Muscle layer of colon (tissue), 2 donors: ENCODE data around the gene DNER.

Experiments used
- H3K27ac ChIP-seq: one replicate; pipeline ENCODE4 v1.7.0; 2013; ENCODE audit warnings: low read depth, mild to moderate bottlenecking, low read length, moderate library complexity
- H3K27me3 ChIP-seq, 2 donors: one replicate each; pipeline ENCODE4 v1.7.0; 2013; ENCODE audit warnings: low read length in 2 of 2, mild to moderate bottlenecking in 2 of 2; ENCODE audit not compliant: insufficient read depth in 2 of 2, control insufficient read depth in 1 of 2
- H3K36me3 ChIP-seq: one replicate; pipeline ENCODE4 v1.7.0; 2013; ENCODE audit warnings: mild to moderate bottlenecking, low read length; ENCODE audit not compliant: insufficient read depth
- H3K4me1 ChIP-seq: one replicate; pipeline ENCODE4 v1.7.0; 2013; ENCODE audit warnings: mild to moderate bottlenecking, low read length; ENCODE audit not compliant: insufficient read depth
- H3K4me3 ChIP-seq, 2 donors: one replicate each; pipeline ENCODE4 v1.7.0; 2013; ENCODE audit warnings: low read length in 2 of 2, low read depth in 1 of 2, mild to moderate bottlenecking in 1 of 2, moderate library complexity in 1 of 2
- H3K9ac ChIP-seq: one replicate; pipeline ENCODE4 v1.7.0; 2013; ENCODE audit warnings: low read length
- H3K9me3 ChIP-seq: one replicate; pipeline ENCODE4 v1.7.0; 2013; ENCODE audit warnings: mild to moderate bottlenecking, low read length
- donor health status: abdominal sarcoma.
- donor health status: Adenocarcinoma of cecum.

Gene DNER

GRCh38 chr2:229661478-229661877 lies 52.9 kb downstream of the DNER start:
- no peaks in the 10 kb centered on the region for H3K4me1 ChIP-seq
- no peak overlapping the region for H3K27ac ChIP-seq
- H3K9me3 ChIP-seq = no peaks in the 10 kb centered on the region
- no peak overlapping the region for H3K4me3 ChIP-seq
- no peaks in the 10 kb centered on the region for H3K36me3 ChIP-seq
- H3K9ac ChIP-seq = no peak overlapping the region
- no peaks in the 10 kb centered on the region for H3K27me3 ChIP-seq

- Histone ChIP-seq H3K27me3 (no peaks in the 10 kb centered on the region), H3K27ac (no peak overlapping the region), H3K9ac (no peak overlapping the region)
Observed at GRCh38 chr2:229660951-229661350, 53.4 kb downstream of the DNER start.

GRCh38 chr2:229660391-229660790 lies 54.0 kb downstream of the DNER start:
- H3K4me3 ChIP-seq = no peak overlapping the region
- H3K9ac ChIP-seq = no peak overlapping the region
- H3K4me1 ChIP-seq = no peaks in the 10 kb centered on the region
- no peaks in the 10 kb centered on the region for H3K9me3 ChIP-seq
- no peaks in the 10 kb centered on the region for H3K27me3 ChIP-seq
- H3K36me3 ChIP-seq = no peaks in the 10 kb centered on the region
- no peak overlapping the region for H3K27ac ChIP-seq

More at GRCh38 chr2:229660951-229661350, 53.4 kb downstream of the DNER start:
- Histone ChIP-seq H3K36me3 (no peaks in the 10 kb centered on the region), H3K9me3 (no peaks in the 10 kb centered on the region), H3K4me3 (no peak overlapping the region), H3K4me1 (no peaks in the 10 kb centered on the region)

GRCh38 chr2:229658004-229658403 lies 56.4 kb downstream of the DNER start:
- no peak overlapping the region for H3K9ac ChIP-seq
- H3K27ac ChIP-seq = no peak overlapping the region
- no peaks in the 10 kb centered on the region for H3K36me3 ChIP-seq
- H3K4me3 ChIP-seq = no peak overlapping the region
- H3K4me1 ChIP-seq = no peaks in the 10 kb centered on the region
- H3K27me3 ChIP-seq = no peaks in the 10 kb centered on the region
- no peaks in the 10 kb centered on the region for H3K9me3 ChIP-seq

- Histone ChIP-seq H3K36me3 (no peaks in the 10 kb centered on the region), H3K27me3 (no peaks in the 10 kb centered on the region), H3K27ac (no peak overlapping the region), H3K4me3 (no peak overlapping the region), H3K9ac (no peak overlapping the region), H3K9me3 (no peaks in the 10 kb centered on the region), H3K4me1 (no peaks in the 10 kb centered on the region)
Observed at GRCh38 chr2:229654437-229654836, 59.9 kb downstream of the DNER start.

- H3K4me1 ChIP-seq = no peaks in the 10 kb centered on the region
- H3K9me3 ChIP-seq = no peaks in the 10 kb centered on the region
- no peaks in the 10 kb centered on the region for H3K27me3 ChIP-seq
- H3K4me3 ChIP-seq = no peak overlapping the region
- H3K27ac ChIP-seq = no peak overlapping the region
- H3K9ac ChIP-seq = no peak overlapping the region
- no peaks in the 10 kb centered on the region for H3K36me3 ChIP-seq
Observed at GRCh38 chr2:229653531-229653930, 60.8 kb downstream of the DNER start.

GRCh38 chr2:229652796-229653195 lies 61.6 kb downstream of the DNER start:
- no peak overlapping the region for H3K4me3 ChIP-seq
- no peaks in the 10 kb centered on the region for H3K36me3 ChIP-seq
- no peaks in the 10 kb centered on the region for H3K27me3 ChIP-seq
- H3K27ac ChIP-seq = no peak overlapping the region
- H3K9ac ChIP-seq = no peak overlapping the region
- H3K9me3 ChIP-seq = no peaks in the 10 kb centered on the region
- no peaks in the 10 kb centered on the region for H3K4me1 ChIP-seq

- no peak overlapping the region for H3K9ac ChIP-seq
- no peaks in the 10 kb centered on the region for H3K27me3 ChIP-seq
- H3K36me3 ChIP-seq = no peaks in the 10 kb centered on the region
- H3K27ac ChIP-seq = no peak overlapping the region
- no peaks in the 10 kb centered on the region for H3K4me1 ChIP-seq
- H3K9me3 ChIP-seq = no peaks in the 10 kb centered on the region
- no peak overlapping the region for H3K4me3 ChIP-seq
Observed at GRCh38 chr2:229650901-229651300, 63.5 kb downstream of the DNER start.

- no peaks in the 10 kb centered on the region for H3K9me3 ChIP-seq
- H3K9ac ChIP-seq = no peak overlapping the region
- no peak overlapping the region for H3K4me3 ChIP-seq
- H3K36me3 ChIP-seq = no peaks in the 10 kb centered on the region
- no peaks in the 10 kb centered on the region for H3K4me1 ChIP-seq
- H3K27me3 ChIP-seq = no peaks in the 10 kb centered on the region
- no peak overlapping the region for H3K27ac ChIP-seq
Observed at GRCh38 chr2:229650059-229650458, 64.3 kb downstream of the DNER start.

- Histone ChIP-seq H3K4me3 (no peak overlapping the region), H3K27me3 (no peaks in the 10 kb centered on the region), H3K9me3 (no peaks in the 10 kb centered on the region), H3K9ac (no peak overlapping the region), H3K36me3 (no peaks in the 10 kb centered on the region), H3K4me1 (no peaks in the 10 kb centered on the region), H3K27ac (no peak overlapping the region)
Observed at GRCh38 chr2:229646186-229646723, 68.1 kb downstream of the DNER start.

GRCh38 chr2:229642371-229642770 lies 72.0 kb downstream of the DNER start:
- Histone ChIP-seq H3K36me3 (no peaks in the 10 kb centered on the region), H3K27ac (no peak overlapping the region), H3K27me3 (no peaks in the 10 kb centered on the region), H3K4me3 (no peak overlapping the region), H3K4me1 (no peaks in the 10 kb centered on the region), H3K9ac (no peak overlapping the region), H3K9me3 (no peaks in the 10 kb centered on the region)

- no peak overlapping the region for H3K9ac ChIP-seq
- H3K4me1 ChIP-seq = no peaks in the 10 kb centered on the region
- H3K4me3 ChIP-seq = no peak overlapping the region
- no peaks in the 10 kb centered on the region for H3K36me3 ChIP-seq
- H3K27me3 ChIP-seq = no peaks in the 10 kb centered on the region
- no peak overlapping the region for H3K27ac ChIP-seq
- H3K9me3 ChIP-seq = no peaks in the 10 kb centered on the region
Observed at GRCh38 chr2:229641676-229642075, 72.7 kb downstream of the DNER start.
